ENCODE results near the gene SGSM2. TPM values are rescaled to one million over a fixed set of nuclear protein-coding genes. Genes with fewer than 3 reads are reported as not detected.

The SGSM2 gene
- total and polyA plus RNA-seq, 2 of the 13 experiments (the other 11 are each of a cell fraction or from before 2014, with no cell fraction given) = 30.4 to 51.3 TPM

DNA sequence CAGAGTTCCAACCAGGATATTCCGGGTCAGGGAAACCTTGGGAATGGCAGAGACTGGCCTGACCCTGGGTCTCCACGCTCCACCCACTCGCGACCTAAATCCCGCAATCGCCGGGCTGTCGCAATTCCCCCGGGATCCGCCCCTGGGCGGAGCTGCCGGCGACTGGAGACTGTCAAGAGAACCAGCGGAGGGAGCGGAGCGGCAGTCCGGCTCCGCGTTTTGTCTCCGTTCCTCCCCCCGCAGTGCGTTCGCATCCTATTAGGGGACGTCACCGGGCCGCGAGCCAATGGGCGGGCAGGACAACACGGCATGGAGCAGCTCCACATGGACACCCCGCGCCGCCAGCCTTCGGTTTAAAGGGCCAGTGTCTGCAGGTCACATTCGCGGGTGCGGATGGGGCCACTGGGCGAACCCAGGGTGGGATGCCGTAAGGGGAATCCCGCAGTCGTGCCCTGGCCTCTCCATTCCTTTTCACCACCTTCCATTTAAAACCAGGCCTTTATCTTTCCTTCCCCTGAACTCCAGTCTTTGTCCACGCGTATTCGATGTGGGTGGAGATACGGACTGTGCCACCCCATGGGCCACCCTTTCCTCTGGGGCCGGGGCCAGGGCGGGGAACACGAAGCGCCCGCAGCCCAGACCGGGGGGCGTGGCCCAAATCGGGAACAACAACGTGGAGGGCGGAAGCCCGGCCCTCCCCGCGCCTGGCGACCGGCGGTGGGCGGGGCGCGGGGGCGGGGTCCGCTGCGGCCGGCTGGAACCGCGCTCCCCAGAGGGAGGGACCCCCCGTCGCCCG is 64.3 kb downstream of the SGSM2 start (continued):
- TF ChIP-seq FIP1L1 (IDR thresholded peaks at IDR 0.05; ENCODE audit: borderline replicate concordance, insufficient read depth, low read depth, low read length) = no peak
- TF ChIP-seq ZNF550 (CRISPR knock-in tag; IDR thresholded peaks at IDR 0.05; ENCODE audit: borderline replicate concordance) = no peak
- peak; percentile 50; the same call in 1 of the 2 replicates for TF ChIP-seq HDAC2 (CRISPR knock-in tag; IDR thresholded peaks at IDR 0.05)
- peak; percentile 58 for TF ChIP-seq RXRA (CRISPR knock-in tag; IDR thresholded peaks at IDR 0.05)
- TF ChIP-seq HNF4A (CRISPR knock-in tag; IDR thresholded peaks at IDR 0.05) = no peak; the same call in 1 of the 2 replicates
- TF ChIP-seq, protein P1, sequence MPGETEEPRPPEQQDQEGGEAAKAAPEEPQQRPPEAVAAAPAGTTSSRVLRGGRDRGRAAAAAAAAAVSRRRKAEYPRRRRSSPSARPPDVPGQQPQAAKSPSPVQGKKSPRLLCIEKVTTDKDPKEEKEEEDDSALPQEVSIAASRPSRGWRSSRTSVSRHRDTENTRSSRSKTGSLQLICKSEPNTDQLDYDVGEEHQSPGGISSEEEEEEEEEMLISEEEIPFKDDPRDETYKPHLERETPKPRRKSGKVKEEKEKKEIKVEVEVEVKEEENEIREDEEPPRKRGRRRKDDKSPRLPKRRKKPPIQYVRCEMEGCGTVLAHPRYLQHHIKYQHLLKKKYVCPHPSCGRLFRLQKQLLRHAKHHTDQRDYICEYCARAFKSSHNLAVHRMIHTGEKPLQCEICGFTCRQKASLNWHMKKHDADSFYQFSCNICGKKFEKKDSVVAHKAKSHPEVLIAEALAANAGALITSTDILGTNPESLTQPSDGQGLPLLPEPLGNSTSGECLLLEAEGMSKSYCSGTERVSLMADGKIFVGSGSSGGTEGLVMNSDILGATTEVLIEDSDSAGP (CRISPR knock-in tag; IDR thresholded peaks at IDR 0.05; ENCODE audit: borderline replicate concordance) = peak; percentile 100
- no peak for TF ChIP-seq ADNP (CRISPR knock-in tag; IDR thresholded peaks at IDR 0.05)
- TF ChIP-seq ARNTL (CRISPR knock-in tag; IDR thresholded peaks at IDR 0.05) = peak; percentile 90
- TF ChIP-seq ZNF75D (CRISPR knock-in tag; IDR thresholded peaks at IDR 0.05; ENCODE audit: borderline replicate concordance) = no peak
- no peak for TF ChIP-seq ZNF552 (CRISPR knock-in tag; IDR thresholded peaks at IDR 0.05; ENCODE audit: borderline replicate concordance)
- TF ChIP-seq KDM4B (CRISPR knock-in tag; IDR thresholded peaks at IDR 0.05) = peak; percentile 64; the same call in 1 of the 2 replicates
- TF ChIP-seq SKI (IDR thresholded peaks at IDR 0.05; ENCODE audit: partially characterized antibody) = no peak
- TF ChIP-seq NR2C2 (CRISPR knock-in tag; IDR thresholded peaks at IDR 0.05; ENCODE audit: borderline replicate concordance) = 0 out of 2 replicates have a peak, but pooled peaks have one; percentile 17
- TF ChIP-seq, protein P2, sequence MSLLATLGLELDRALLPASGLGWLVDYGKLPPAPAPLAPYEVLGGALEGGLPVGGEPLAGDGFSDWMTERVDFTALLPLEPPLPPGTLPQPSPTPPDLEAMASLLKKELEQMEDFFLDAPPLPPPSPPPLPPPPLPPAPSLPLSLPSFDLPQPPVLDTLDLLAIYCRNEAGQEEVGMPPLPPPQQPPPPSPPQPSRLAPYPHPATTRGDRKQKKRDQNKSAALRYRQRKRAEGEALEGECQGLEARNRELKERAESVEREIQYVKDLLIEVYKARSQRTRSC (CRISPR knock-in tag; IDR thresholded peaks at IDR 0.05; ENCODE audit: low read depth) = 0 out of 2 replicates have a peak, but pooled peaks have one; percentile 1
- no peak for TF ChIP-seq ZKSCAN1 (IDR thresholded peaks at IDR 0.05; ENCODE audit: low read length)
- TF ChIP-seq, protein P3, sequence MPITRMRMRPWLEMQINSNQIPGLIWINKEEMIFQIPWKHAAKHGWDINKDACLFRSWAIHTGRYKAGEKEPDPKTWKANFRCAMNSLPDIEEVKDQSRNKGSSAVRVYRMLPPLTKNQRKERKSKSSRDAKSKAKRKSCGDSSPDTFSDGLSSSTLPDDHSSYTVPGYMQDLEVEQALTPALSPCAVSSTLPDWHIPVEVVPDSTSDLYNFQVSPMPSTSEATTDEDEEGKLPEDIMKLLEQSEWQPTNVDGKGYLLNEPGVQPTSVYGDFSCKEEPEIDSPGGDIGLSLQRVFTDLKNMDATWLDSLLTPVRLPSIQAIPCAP (CRISPR knock-in tag; IDR thresholded peaks at IDR 0.05; ENCODE audit: low read depth) = no peak
- 0 out of 2 replicates have a peak, but pooled peaks have one; percentile 46 for TF ChIP-seq DNMT3B (CRISPR knock-in tag; conservative IDR thresholded peaks at IDR 0.05)
- TF ChIP-seq KAT2B (IDR thresholded peaks at IDR 0.05; ENCODE audit: borderline replicate concordance, low read depth, low read length) = no peak
- TF ChIP-seq ZFP90 (CRISPR knock-in tag; IDR thresholded peaks at IDR 0.05; ENCODE audit: borderline replicate concordance) = peak; percentile 86
- TF ChIP-seq CENPT (CRISPR knock-in tag; IDR thresholded peaks at IDR 0.05; ENCODE audit: low read depth) = no peak; the same call in 1 of the 2 replicates
- TF ChIP-seq ZNF460 (CRISPR knock-in tag; IDR thresholded peaks at IDR 0.05; ENCODE audit: borderline replicate concordance) = no peak
- no peak; the same call in 1 of the 2 replicates for TF ChIP-seq ZNF501 (CRISPR knock-in tag; IDR thresholded peaks at IDR 0.05)
- TF ChIP-seq HIVEP1 (CRISPR knock-in tag; IDR thresholded peaks at IDR 0.05) = peak; percentile 82; the same call in 1 of the 2 replicates
- no peak for TF ChIP-seq RCOR2 (CRISPR knock-in tag; IDR thresholded peaks at IDR 0.05)
- TF ChIP-seq, protein P4, sequence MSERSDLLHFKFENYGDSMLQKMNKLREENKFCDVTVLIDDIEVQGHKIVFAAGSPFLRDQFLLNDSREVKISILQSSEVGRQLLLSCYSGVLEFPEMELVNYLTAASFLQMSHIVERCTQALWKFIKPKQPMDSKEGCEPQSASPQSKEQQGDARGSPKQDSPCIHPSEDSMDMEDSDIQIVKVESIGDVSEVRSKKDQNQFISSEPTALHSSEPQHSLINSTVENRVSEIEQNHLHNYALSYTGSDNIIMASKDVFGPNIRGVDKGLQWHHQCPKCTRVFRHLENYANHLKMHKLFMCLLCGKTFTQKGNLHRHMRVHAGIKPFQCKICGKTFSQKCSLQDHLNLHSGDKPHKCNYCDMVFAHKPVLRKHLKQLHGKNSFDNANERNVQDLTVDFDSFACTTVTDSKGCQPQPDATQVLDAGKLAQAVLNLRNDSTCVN (CRISPR knock-in tag; IDR thresholded peaks at IDR 0.05; ENCODE audit: borderline replicate concordance) = no peak
- TF ChIP-seq SP5 (CRISPR knock-in tag; IDR thresholded peaks at IDR 0.05; ENCODE audit: borderline replicate concordance, low read depth) = peak; percentile 77; the same call in 1 of the 2 replicates

All from HepG2 (cell line).